Esophagus squamous epithelium (tissue), 4 donors: ENCODE results near the gene POLR3H.
"Not testable (repeated sequence)": the region's sequence is repeated elsewhere in the genome, so short reads cannot be mapped to it uniquely, and the experiment has no call there.

Experiments used
- POLR2A ChIP-seq, 4 donors: fragments of 450-650 bp; IDR thresholded peaks; one replicate each; pipeline ENCODE4 v1.6.1; 2017; ENCODE audit warnings: antibody characterized with exemption in 4 of 4, mild to moderate bottlenecking in 4 of 4, moderate library complexity in 3 of 4
- TF ChIP-seq, protein P1 (sequence below), 6 experiments: fragments of 450-650 bp in 4 of 6; fragments of 200-600 bp in 2 of 6; sonication (generic) in 2 of 6; IDR thresholded peaks; one replicate each; pipeline ENCODE4 v1.5.1; 2016 to 2019; ENCODE audit warnings: antibody characterized with exemption in 6 of 6, mild to moderate bottlenecking in 4 of 6, moderate library complexity in 4 of 6

- not testable (repeated sequence) for TF ChIP-seq POLR2A (IDR thresholded peaks at IDR 0.05)
- TF ChIP-seq, protein P1, sequence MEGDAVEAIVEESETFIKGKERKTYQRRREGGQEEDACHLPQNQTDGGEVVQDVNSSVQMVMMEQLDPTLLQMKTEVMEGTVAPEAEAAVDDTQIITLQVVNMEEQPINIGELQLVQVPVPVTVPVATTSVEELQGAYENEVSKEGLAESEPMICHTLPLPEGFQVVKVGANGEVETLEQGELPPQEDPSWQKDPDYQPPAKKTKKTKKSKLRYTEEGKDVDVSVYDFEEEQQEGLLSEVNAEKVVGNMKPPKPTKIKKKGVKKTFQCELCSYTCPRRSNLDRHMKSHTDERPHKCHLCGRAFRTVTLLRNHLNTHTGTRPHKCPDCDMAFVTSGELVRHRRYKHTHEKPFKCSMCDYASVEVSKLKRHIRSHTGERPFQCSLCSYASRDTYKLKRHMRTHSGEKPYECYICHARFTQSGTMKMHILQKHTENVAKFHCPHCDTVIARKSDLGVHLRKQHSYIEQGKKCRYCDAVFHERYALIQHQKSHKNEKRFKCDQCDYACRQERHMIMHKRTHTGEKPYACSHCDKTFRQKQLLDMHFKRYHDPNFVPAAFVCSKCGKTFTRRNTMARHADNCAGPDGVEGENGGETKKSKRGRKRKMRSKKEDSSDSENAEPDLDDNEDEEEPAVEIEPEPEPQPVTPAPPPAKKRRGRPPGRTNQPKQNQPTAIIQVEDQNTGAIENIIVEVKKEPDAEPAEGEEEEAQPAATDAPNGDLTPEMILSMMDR (IDR thresholded peaks at IDR 0.05), result not testable (repeated sequence)
These were observed 14.0 kb upstream of the POLR3H start for GRCh38 chr22:41558241-41558630.
